NCI-H526 (cell line): Measurements from ENCODE around the gene ARNT2.

Experiments used
- DNase-seq, 2 experiments: peaks; one replicate each; lab custom pipeline; 2025; lab: John Stamatoyannopoulos, UW

The ARNT2 gene

GRCh38 chr15:80442728-80443403, 38.7 kb downstream of the ARNT2 start:
- no peak for DNase-seq

- DNase-seq: no peak
Observed at GRCh38 chr15:80444680-80445251, 40.6 kb downstream of the ARNT2 start.

GRCh38 chr15:80445300-80446041, 41.3 kb downstream of the ARNT2 start:
- DNase-seq: no peak

GRCh38 chr15:80447077-80447476, 42.9 kb downstream of the ARNT2 start:
- DNase-seq: peak; percentile 85 to 91

- no peak for DNase-seq
Observed at GRCh38 chr15:80449825-80450224, 45.6 kb downstream of the ARNT2 start.

GRCh38 chr15:80450811-80451321, 46.7 kb downstream of the ARNT2 start:
- no peak for DNase-seq

- no peak for DNase-seq
Observed at GRCh38 chr15:80452166-80452565, 48.0 kb downstream of the ARNT2 start.

- no peak for DNase-seq
Observed at GRCh38 chr15:80455051-80455648, 51.0 kb downstream of the ARNT2 start.

GRCh38 chr15:80455668-80456442, 51.7 kb downstream of the ARNT2 start:
- peak; percentile 20 to 77 for DNase-seq

- no peak for DNase-seq
Observed at GRCh38 chr15:80456517-80457492, 52.6 kb downstream of the ARNT2 start.

- no peak for DNase-seq
Observed at GRCh38 chr15:80457896-80458295, 53.7 kb downstream of the ARNT2 start.

GRCh38 chr15:80458580-80458979, 54.4 kb downstream of the ARNT2 start:
- DNase-seq: no peak

GRCh38 chr15:80459380-80459779, 55.2 kb downstream of the ARNT2 start:
- peak in 1 of 2 experiments; percentile 29 for DNase-seq

GRCh38 chr15:80459818-80460217, 55.6 kb downstream of the ARNT2 start:
- no peak for DNase-seq

GRCh38 chr15:80461356-80462095, 57.3 kb downstream of the ARNT2 start:
- DNase-seq: no peak

- no peak for DNase-seq
Observed at GRCh38 chr15:80462111-80462510, 57.9 kb downstream of the ARNT2 start.

- no peak for DNase-seq
Observed at GRCh38 chr15:80462836-80463512, 58.8 kb downstream of the ARNT2 start.

- DNase-seq: peak; percentile 15 to 52
Observed at GRCh38 chr15:80464951-80465625, 60.9 kb downstream of the ARNT2 start.

- no peak for DNase-seq
Observed at GRCh38 chr15:80465626-80466005, 61.4 kb downstream of the ARNT2 start.
